ENCODE data around the gene FAM25A.
"Not testable (repeated sequence)": the region's sequence is repeated elsewhere in the genome, so short reads cannot be mapped to it uniquely, and the experiment has no call there.

Gene FAM25A

DNA sequence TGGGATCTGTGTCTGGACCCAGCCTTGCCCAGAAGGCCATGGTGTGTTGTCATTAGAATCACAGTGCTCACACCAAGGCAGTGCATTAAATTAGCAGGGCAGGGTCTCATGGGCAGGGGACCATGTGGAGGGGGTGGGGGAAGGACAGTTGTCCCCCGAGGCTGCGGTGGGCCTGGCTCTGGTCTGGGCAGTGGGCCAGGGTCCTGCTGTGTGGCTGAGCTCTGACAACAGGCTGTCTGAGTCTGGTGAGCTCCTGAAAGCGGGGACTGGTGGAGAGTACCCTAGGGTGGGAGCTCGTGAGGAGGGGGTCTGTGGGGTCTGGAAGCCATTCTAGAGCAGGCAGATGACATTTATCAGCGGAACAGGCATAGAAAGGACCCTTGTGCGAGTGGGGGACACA, 2.0 kb upstream of the FAM25A start:
- no CpG with 5 or more reads among the region's 6 CpGs for WGBS (ENCODE audit: extremely low coverage, insufficient coverage, insufficient read length)
- H4K12ac ChIP-seq (ENCODE audit: low read depth, low read length); H4K91ac ChIP-seq (ENCODE audit: low read depth, low read length); H2BK5ac ChIP-seq (ENCODE audit: low read depth, low read length, poor library complexity); H3K14ac ChIP-seq (ENCODE audit: low read length); H3K9ac ChIP-seq (ENCODE audit: low read length); H3K27ac ChIP-seq (ENCODE audit: low read depth, low read length); H3K4ac ChIP-seq (ENCODE audit: low read depth, low read length); H3K18ac ChIP-seq (ENCODE audit: low read length); H2BK120ac ChIP-seq (ENCODE audit: insufficient read depth, low read length, poor library complexity); H3K79me2 ChIP-seq (ENCODE audit: control insufficient read depth, insufficient read depth, low read length, poor library complexity); H2AFZ ChIP-seq (ENCODE audit: insufficient read depth, low read length, poor library complexity); H2BK12ac ChIP-seq (ENCODE audit: low read length); DNase-seq; H3K4me2 ChIP-seq (ENCODE audit: low read length); H3K79me1 ChIP-seq (ENCODE audit: low read length); H3K4me1 ChIP-seq (ENCODE audit: control insufficient read depth in 1 of 2, insufficient read depth in 2 of 2, low read length in 2 of 2); H3K9me3 ChIP-seq (ENCODE audit: insufficient read depth, low read depth, low read length); H2AK5ac ChIP-seq (ENCODE audit: low read length); H4K8ac ChIP-seq (ENCODE audit: low read depth, low read length); H3K4me3 ChIP-seq (ENCODE audit: low read depth, low read length); H3K36me3 ChIP-seq (ENCODE audit: control insufficient read depth in 1 of 2, insufficient read depth in 2 of 2, low read length in 2 of 2); H3K23ac ChIP-seq (ENCODE audit: low read length); H3K27me3 ChIP-seq (ENCODE audit: insufficient read depth, low read length): not testable (repeated sequence)

DNA sequence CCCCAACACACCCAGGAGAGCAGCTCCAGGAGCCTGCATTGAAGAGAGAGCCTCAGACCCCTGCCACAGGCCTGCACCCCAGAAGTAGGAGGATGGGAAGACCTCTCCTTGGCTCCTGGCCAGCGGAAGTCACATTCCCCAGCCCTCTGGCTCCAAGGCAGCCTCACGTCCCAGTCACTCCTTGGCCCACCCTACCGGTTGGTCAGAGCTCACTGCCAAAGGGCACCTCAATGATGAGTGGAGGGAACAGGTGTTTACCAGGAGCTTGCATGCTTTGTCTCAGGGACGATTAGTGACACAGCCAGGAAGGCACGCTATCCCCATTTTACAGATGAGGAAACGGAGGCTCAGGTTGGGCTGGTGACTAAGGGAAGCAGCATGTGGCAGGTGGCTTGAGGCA, 1.0 kb upstream of the FAM25A start:
- not testable (repeated sequence) for H3K9ac ChIP-seq (ENCODE audit: low read length); H2AK5ac ChIP-seq (ENCODE audit: low read length); H3K9me3 ChIP-seq (ENCODE audit: insufficient read depth, low read depth, low read length); H3K79me1 ChIP-seq (ENCODE audit: low read length); H3K36me3 ChIP-seq (ENCODE audit: control insufficient read depth in 1 of 2, insufficient read depth in 2 of 2, low read length in 2 of 2); H3K14ac ChIP-seq (ENCODE audit: low read length); H2AFZ ChIP-seq (ENCODE audit: insufficient read depth, low read length, poor library complexity); H3K4me1 ChIP-seq (ENCODE audit: control insufficient read depth in 1 of 2, insufficient read depth in 2 of 2, low read length in 2 of 2); H2BK5ac ChIP-seq (ENCODE audit: low read depth, low read length, poor library complexity); H2BK120ac ChIP-seq (ENCODE audit: insufficient read depth, low read length, poor library complexity); H3K4me2 ChIP-seq (ENCODE audit: low read length); H3K18ac ChIP-seq (ENCODE audit: low read length); H3K27ac ChIP-seq (ENCODE audit: low read depth, low read length); H3K79me2 ChIP-seq (ENCODE audit: control insufficient read depth, insufficient read depth, low read length, poor library complexity); H3K4ac ChIP-seq (ENCODE audit: low read depth, low read length); H2BK12ac ChIP-seq (ENCODE audit: low read length); H4K12ac ChIP-seq (ENCODE audit: low read depth, low read length); H4K91ac ChIP-seq (ENCODE audit: low read depth, low read length); H4K8ac ChIP-seq (ENCODE audit: low read depth, low read length); H3K4me3 ChIP-seq (ENCODE audit: low read depth, low read length); H3K27me3 ChIP-seq (ENCODE audit: insufficient read depth, low read length); H3K23ac ChIP-seq (ENCODE audit: low read length)
- peak; percentile 46 to 53 for DNase-seq
- WGBS (ENCODE audit: extremely low coverage, insufficient coverage, insufficient read length), result no CpG with 5 or more reads among the region's 6 CpGs

DNA sequence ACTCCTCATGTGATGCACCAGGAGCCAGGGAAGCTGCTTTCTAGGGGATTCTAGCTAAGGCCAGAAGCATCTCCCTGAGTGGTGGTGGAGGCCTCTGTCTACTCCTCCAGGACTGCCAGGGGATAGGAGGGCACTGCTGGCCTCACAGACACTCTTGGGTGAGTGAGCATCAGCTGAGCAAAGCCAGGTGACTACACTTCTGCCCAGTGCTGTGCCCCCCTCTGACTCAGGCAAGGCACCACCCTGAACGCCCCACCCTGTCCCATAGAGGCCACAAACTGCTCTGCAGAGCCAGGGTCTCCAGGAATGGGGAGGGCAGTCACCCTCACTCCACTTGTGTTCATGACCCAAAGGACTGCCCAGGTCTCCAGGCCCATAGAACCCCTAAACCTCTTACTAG, 590 bp upstream of the FAM25A start:
- not testable (repeated sequence) for H3K79me2 ChIP-seq (ENCODE audit: control insufficient read depth, insufficient read depth, low read length, poor library complexity); H2BK12ac ChIP-seq (ENCODE audit: low read length); H3K36me3 ChIP-seq (ENCODE audit: control insufficient read depth in 1 of 2, insufficient read depth in 2 of 2, low read length in 2 of 2); H3K4me2 ChIP-seq (ENCODE audit: low read length); H3K4me1 ChIP-seq (ENCODE audit: control insufficient read depth in 1 of 2, insufficient read depth in 2 of 2, low read length in 2 of 2); H4K12ac ChIP-seq (ENCODE audit: low read depth, low read length); H3K23ac ChIP-seq (ENCODE audit: low read length); H3K4ac ChIP-seq (ENCODE audit: low read depth, low read length); H2BK5ac ChIP-seq (ENCODE audit: low read depth, low read length, poor library complexity); H3K27me3 ChIP-seq (ENCODE audit: insufficient read depth, low read length); H2BK120ac ChIP-seq (ENCODE audit: insufficient read depth, low read length, poor library complexity); H3K9me3 ChIP-seq (ENCODE audit: insufficient read depth, low read depth, low read length); H3K14ac ChIP-seq (ENCODE audit: low read length); H2AK5ac ChIP-seq (ENCODE audit: low read length); H3K27ac ChIP-seq (ENCODE audit: low read depth, low read length); H4K8ac ChIP-seq (ENCODE audit: low read depth, low read length); H3K9ac ChIP-seq (ENCODE audit: low read length); H4K91ac ChIP-seq (ENCODE audit: low read depth, low read length); H3K79me1 ChIP-seq (ENCODE audit: low read length); H2AFZ ChIP-seq (ENCODE audit: insufficient read depth, low read length, poor library complexity); H3K4me3 ChIP-seq (ENCODE audit: low read depth, low read length); H3K18ac ChIP-seq (ENCODE audit: low read length)
- WGBS (ENCODE audit: extremely low coverage, insufficient coverage, insufficient read length), result no CpG with 5 or more reads among the region's 1 CpG
- peak in 1 of 2 donors; percentile 11 for DNase-seq

DNA sequence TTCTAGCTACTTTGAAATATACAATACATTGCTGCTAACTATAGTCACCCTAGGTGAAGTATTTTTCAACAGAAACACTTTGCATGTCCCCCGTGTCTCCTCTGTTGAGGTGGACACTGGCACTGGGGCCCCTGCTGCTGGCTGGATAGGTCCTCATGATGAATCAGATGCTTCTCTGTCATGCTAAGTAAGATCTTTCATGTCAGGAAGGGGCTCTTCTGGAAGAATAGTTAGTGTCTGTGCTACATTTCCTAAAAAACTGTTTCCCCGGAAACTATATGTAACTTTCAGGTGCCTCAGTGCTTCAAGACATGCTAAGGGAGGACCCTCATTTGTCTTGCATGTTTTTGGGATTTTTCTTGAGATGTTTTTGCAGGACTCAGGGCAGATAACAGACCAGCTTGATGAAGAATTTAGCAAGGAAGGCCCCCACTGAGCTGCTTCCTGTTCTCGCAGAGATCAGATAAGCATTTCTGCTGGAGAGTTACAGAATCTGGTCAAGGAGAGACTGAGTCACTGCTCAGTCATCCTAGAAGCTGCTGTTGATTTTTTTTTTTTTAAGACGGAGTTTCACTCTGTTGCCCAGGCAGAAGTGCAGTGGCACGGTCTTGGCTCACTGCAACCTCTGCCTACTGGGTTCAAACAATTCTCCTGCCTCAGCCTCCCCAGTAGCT, 5.3 kb downstream of the FAM25A start:
- H3K27me3 ChIP-seq (ENCODE audit: insufficient read depth, low read length); H3K23ac ChIP-seq (ENCODE audit: low read length); H3K9me3 ChIP-seq (ENCODE audit: insufficient read depth, low read depth, low read length); H3K4ac ChIP-seq (ENCODE audit: low read depth, low read length); H3K4me2 ChIP-seq (ENCODE audit: low read length); H2BK12ac ChIP-seq (ENCODE audit: low read length); H3K4me1 ChIP-seq (ENCODE audit: control insufficient read depth in 1 of 2, insufficient read depth in 2 of 2, low read length in 2 of 2); H2BK120ac ChIP-seq (ENCODE audit: insufficient read depth, low read length, poor library complexity); H2AFZ ChIP-seq (ENCODE audit: insufficient read depth, low read length, poor library complexity); H4K91ac ChIP-seq (ENCODE audit: low read depth, low read length); H3K9ac ChIP-seq (ENCODE audit: low read length); H3K18ac ChIP-seq (ENCODE audit: low read length); H4K8ac ChIP-seq (ENCODE audit: low read depth, low read length); H3K79me2 ChIP-seq (ENCODE audit: control insufficient read depth, insufficient read depth, low read length, poor library complexity); H4K12ac ChIP-seq (ENCODE audit: low read depth, low read length); H3K14ac ChIP-seq (ENCODE audit: low read length); H3K4me3 ChIP-seq (ENCODE audit: low read depth, low read length); H2AK5ac ChIP-seq (ENCODE audit: low read length); H3K79me1 ChIP-seq (ENCODE audit: low read length); H2BK5ac ChIP-seq (ENCODE audit: low read depth, low read length, poor library complexity); H3K36me3 ChIP-seq (ENCODE audit: control insufficient read depth in 1 of 2, insufficient read depth in 2 of 2, low read length in 2 of 2): not testable (repeated sequence)
- peak; percentile 38 to 73 for DNase-seq
- WGBS (ENCODE audit: extremely low coverage, insufficient coverage, insufficient read length), result no CpG with 5 or more reads among the region's 5 CpGs
- peak overlapping the region; percentile 26 for H3K27ac ChIP-seq (ENCODE audit: low read depth, low read length)
